Measurements from ENCODE around the gene SNRPD2. TPM values are rescaled to one million over a fixed set of nuclear protein-coding genes. Genes with fewer than 3 reads are reported as not detected.

Gene SNRPD2
- polyA plus RNA-seq, 1 donor (not counting 4 experiments of a cell fraction or from before 2014, with no cell fraction given): 1,051 TPM

DNA sequence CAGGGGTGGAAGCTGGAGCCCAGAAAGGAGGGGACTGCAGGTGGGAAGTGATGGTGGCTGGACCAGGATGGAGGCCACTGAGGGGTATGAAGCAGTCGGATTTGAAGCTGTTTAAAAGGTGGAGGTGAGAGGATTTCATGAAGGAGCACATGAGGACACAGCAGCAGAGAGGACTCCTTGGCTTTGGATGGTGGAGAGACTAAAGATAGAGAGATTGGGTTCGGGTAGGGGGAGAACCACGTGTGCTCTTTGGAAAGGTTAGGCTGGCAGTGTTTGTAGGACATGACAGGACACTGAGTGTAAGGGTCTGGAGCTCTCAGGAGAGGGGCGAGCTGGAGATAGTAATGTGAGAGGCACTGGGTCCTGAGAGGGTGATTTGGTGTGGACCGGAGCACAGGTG, 8.8 kb downstream of the SNRPD2 start:
- Histone ChIP-seq H3K27me3 (ENCODE audit: control insufficient read depth, extremely low read depth, insufficient read depth, low read length) (no peaks in the 10 kb centered on the region), H3K27ac (ENCODE audit: control insufficient read depth, insufficient read depth, low read length) (no peak overlapping the region), H2AFZ (ENCODE audit: control insufficient read depth, low read length) (no peak overlapping the region), H3K79me2 (ENCODE audit: control insufficient read depth, insufficient read depth, low read length) (peaks cover 4% of the 10 kb centered on the region), H3K4me1 (ENCODE audit: control insufficient read depth, extremely low read depth, insufficient read depth, low read length) (peaks cover 8% of the 10 kb centered on the region), H3K4me3 (ENCODE audit: control insufficient read depth in 2 of 3, extremely low read depth in 1 of 3, insufficient read depth in 2 of 3, low read depth in 1 of 3, low read length in 3 of 3) (no peak overlapping the region), H3K9me3 (ENCODE audit: control insufficient read depth, low read depth, low read length) (no peaks in the 10 kb centered on the region), H3K9me1 (ENCODE audit: control insufficient read depth, extremely low read depth, insufficient read depth, low read length) (no peaks in the 10 kb centered on the region), H3K9ac (ENCODE audit: control insufficient read depth, extremely low read depth, insufficient read depth, low read length) (no peak overlapping the region), H4K20me1 (ENCODE audit: control insufficient read depth, extremely low read depth, insufficient read depth, low read length) (no peaks in the 10 kb centered on the region), H3K36me3 (ENCODE audit: control insufficient read depth in 2 of 2, extremely low read depth in 1 of 2, insufficient read depth in 2 of 2, low read length in 2 of 2) (peaks cover 18 to 26% of the 10 kb centered on the region in 2 experiments), H3K4me2 (ENCODE audit: control insufficient read depth, extremely low read depth, insufficient read depth, low read depth, low read length) (no peak overlapping the region)
- TF ChIP-seq, protein P1, sequence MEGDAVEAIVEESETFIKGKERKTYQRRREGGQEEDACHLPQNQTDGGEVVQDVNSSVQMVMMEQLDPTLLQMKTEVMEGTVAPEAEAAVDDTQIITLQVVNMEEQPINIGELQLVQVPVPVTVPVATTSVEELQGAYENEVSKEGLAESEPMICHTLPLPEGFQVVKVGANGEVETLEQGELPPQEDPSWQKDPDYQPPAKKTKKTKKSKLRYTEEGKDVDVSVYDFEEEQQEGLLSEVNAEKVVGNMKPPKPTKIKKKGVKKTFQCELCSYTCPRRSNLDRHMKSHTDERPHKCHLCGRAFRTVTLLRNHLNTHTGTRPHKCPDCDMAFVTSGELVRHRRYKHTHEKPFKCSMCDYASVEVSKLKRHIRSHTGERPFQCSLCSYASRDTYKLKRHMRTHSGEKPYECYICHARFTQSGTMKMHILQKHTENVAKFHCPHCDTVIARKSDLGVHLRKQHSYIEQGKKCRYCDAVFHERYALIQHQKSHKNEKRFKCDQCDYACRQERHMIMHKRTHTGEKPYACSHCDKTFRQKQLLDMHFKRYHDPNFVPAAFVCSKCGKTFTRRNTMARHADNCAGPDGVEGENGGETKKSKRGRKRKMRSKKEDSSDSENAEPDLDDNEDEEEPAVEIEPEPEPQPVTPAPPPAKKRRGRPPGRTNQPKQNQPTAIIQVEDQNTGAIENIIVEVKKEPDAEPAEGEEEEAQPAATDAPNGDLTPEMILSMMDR (optimal IDR thresholded peaks at IDR 0.05 in 1 of 3, IDR thresholded peaks at IDR 0.05 in 1 of 3, conservative IDR thresholded peaks at IDR 0.05 in 1 of 3; ENCODE audit: extremely low read depth in 1 of 3, insufficient read depth in 2 of 3, low read length in 3 of 3): no peak
- no peak for TF ChIP-seq EZH2 (IDR thresholded peaks at IDR 0.05; ENCODE audit: low read length)
- no peak for FAIRE-seq
- no peak for DNase-seq (ENCODE audit: low read depth, low spot score)
- dilution Hi-C loops (cut with MboI; ENCODE audit: extremely low pct_ligation_motif_present, low sequenced_read_pairs): no loop called here

DNA sequence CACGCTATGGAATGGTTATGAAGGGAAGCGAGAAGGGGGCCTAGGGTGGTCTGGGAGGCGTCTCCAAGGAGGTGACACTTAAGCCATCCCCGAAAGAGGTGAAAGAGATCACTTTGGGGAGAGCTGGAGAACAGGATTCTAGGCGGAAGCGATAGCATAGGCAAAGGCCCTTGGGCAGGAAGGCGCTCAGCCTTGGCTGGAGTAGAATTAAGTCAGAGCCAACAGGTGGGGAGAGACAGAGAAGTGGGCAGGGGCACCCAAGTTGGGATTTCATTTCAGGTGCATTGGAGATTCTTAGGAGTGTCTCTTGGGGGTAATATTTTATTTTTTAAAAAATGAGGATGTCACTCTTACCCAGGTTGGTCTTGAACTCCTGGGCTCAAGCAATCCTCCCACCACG, 9.6 kb downstream of the SNRPD2 start:
- dilution Hi-C loops (cut with MboI; ENCODE audit: extremely low pct_ligation_motif_present, low sequenced_read_pairs): no loop called here
- Histone ChIP-seq H3K36me3 (ENCODE audit: control insufficient read depth in 2 of 2, extremely low read depth in 1 of 2, insufficient read depth in 2 of 2, low read length in 2 of 2) (peaks cover 10 to 19% of the 10 kb centered on the region in 2 experiments), H4K20me1 (ENCODE audit: control insufficient read depth, extremely low read depth, insufficient read depth, low read length) (no peaks in the 10 kb centered on the region), H2AFZ (ENCODE audit: control insufficient read depth, low read length) (no peak overlapping the region), H3K27ac (ENCODE audit: control insufficient read depth, insufficient read depth, low read length) (no peak overlapping the region), H3K9ac (ENCODE audit: control insufficient read depth, extremely low read depth, insufficient read depth, low read length) (no peak overlapping the region), H3K27me3 (ENCODE audit: control insufficient read depth, extremely low read depth, insufficient read depth, low read length) (no peaks in the 10 kb centered on the region), H3K4me3 (ENCODE audit: control insufficient read depth in 2 of 3, extremely low read depth in 1 of 3, insufficient read depth in 2 of 3, low read depth in 1 of 3, low read length in 3 of 3) (no peak overlapping the region), H3K9me1 (ENCODE audit: control insufficient read depth, extremely low read depth, insufficient read depth, low read length) (no peaks in the 10 kb centered on the region), H3K9me3 (ENCODE audit: control insufficient read depth, low read depth, low read length) (no peaks in the 10 kb centered on the region), H3K4me2 (ENCODE audit: control insufficient read depth, extremely low read depth, insufficient read depth, low read depth, low read length) (peak overlapping the region; percentile 59), H3K79me2 (ENCODE audit: control insufficient read depth, insufficient read depth, low read length) (no peaks in the 10 kb centered on the region), H3K4me1 (ENCODE audit: control insufficient read depth, extremely low read depth, insufficient read depth, low read length) (peaks cover 12% of the 10 kb centered on the region)
- no peak for FAIRE-seq
- TF ChIP-seq, protein P1 (optimal IDR thresholded peaks at IDR 0.05 in 1 of 3, IDR thresholded peaks at IDR 0.05 in 1 of 3, conservative IDR thresholded peaks at IDR 0.05 in 1 of 3; ENCODE audit: extremely low read depth in 1 of 3, insufficient read depth in 2 of 3, low read length in 3 of 3): no peak
- TF ChIP-seq EZH2 (IDR thresholded peaks at IDR 0.05; ENCODE audit: low read length): no peak
- DNase-seq (ENCODE audit: low read depth, low spot score): no peak

Data from keratinocyte (primary cell).